C4-2B (cell line): ENCODE results near the gene TRAPPC12.

Experiments
- ZFX ChIP-seq: fragments of 450-650 bp; IDR thresholded peaks from 2 replicates; pipeline ENCODE4 v1.6.1; 2017
- TF ChIP-seq, protein P1 (sequence below): fragments of 450-650 bp; conservative IDR thresholded peaks from 2 replicates; pipeline ENCODE4 v1.5.1; 2017; ENCODE audit warnings: mild to moderate bottlenecking

DNA sequence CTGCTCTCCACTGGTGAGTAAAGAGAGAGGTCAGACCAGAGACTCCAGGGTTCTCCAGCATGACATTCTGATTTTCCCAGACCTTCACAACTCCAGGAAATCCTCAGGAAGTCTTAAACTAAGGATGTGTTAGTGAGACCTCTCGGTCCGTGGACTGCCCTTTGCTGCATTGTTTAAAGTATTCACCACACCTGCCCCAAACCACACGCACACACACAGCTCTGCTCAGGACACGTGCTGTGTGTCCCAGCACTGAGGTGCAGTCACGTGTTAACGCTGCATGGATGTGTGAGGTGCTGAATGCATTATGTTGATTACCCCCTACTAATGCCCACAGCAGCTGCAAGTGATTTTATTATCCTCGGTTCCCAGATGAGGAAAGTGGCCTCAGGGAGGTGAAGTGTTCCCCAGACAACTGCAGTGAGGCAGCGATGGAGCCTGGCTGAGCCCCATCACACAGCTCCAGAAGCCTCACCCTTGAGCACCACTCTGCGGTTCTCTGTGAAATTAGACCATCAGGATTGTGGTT lies 68.4 kb downstream of the TRAPPC12 start:
- TF ChIP-seq, protein P1, sequence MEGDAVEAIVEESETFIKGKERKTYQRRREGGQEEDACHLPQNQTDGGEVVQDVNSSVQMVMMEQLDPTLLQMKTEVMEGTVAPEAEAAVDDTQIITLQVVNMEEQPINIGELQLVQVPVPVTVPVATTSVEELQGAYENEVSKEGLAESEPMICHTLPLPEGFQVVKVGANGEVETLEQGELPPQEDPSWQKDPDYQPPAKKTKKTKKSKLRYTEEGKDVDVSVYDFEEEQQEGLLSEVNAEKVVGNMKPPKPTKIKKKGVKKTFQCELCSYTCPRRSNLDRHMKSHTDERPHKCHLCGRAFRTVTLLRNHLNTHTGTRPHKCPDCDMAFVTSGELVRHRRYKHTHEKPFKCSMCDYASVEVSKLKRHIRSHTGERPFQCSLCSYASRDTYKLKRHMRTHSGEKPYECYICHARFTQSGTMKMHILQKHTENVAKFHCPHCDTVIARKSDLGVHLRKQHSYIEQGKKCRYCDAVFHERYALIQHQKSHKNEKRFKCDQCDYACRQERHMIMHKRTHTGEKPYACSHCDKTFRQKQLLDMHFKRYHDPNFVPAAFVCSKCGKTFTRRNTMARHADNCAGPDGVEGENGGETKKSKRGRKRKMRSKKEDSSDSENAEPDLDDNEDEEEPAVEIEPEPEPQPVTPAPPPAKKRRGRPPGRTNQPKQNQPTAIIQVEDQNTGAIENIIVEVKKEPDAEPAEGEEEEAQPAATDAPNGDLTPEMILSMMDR, result no peak
- TF ChIP-seq ZFX, result no peak
